ENCODE data around the gene TTC23. TPM values are rescaled to one million over a fixed set of nuclear protein-coding genes. Genes with fewer than 3 reads are reported as not detected.

Gene TTC23
- total RNA-seq, 1 donor: 28.5 TPM

DNA sequence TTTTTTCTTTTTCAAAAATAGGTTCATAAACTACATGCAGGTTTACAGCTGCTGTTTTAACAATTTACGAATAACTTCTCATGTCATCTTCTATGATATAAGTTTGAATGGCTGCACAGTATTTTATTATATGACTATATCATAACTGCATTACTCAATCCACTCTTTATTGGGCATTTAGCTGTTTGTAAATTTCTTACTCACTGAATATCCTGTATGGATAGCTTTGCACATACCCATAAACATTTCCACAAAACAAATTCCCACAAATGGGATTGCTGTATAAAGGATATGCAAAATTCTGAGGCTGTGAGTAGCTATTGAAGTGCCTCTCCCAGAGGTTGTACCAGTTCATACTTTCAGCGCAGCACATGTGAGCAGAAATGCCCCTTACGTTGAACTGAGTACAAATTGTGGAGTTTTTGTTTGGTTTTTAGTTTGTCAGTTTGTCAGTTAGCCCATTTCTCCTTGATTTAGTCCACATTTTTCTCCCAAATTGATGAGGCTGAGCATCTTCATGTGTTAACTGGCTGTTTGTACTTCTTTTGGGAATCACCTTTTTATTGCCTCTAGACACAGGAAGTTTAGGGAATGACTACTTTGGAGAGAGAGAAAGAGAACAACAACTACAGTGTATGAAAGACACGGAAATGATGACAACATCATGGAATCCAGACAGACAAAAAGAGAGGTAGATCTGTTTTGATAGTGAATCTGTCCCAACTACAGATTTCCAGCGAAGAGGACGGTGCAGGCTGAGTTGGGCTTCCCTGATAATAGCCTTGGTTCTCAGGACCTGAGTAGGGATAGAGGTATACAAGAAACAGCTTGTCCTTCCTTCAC is 24.8 kb downstream of the TTC23 start:
- TF ChIP-seq, protein P1, sequence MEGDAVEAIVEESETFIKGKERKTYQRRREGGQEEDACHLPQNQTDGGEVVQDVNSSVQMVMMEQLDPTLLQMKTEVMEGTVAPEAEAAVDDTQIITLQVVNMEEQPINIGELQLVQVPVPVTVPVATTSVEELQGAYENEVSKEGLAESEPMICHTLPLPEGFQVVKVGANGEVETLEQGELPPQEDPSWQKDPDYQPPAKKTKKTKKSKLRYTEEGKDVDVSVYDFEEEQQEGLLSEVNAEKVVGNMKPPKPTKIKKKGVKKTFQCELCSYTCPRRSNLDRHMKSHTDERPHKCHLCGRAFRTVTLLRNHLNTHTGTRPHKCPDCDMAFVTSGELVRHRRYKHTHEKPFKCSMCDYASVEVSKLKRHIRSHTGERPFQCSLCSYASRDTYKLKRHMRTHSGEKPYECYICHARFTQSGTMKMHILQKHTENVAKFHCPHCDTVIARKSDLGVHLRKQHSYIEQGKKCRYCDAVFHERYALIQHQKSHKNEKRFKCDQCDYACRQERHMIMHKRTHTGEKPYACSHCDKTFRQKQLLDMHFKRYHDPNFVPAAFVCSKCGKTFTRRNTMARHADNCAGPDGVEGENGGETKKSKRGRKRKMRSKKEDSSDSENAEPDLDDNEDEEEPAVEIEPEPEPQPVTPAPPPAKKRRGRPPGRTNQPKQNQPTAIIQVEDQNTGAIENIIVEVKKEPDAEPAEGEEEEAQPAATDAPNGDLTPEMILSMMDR (IDR thresholded peaks at IDR 0.05; ENCODE audit: insufficient read depth, low read depth, low read length): no peak
- DNase-seq (ENCODE audit: low read depth): no peak

DNA sequence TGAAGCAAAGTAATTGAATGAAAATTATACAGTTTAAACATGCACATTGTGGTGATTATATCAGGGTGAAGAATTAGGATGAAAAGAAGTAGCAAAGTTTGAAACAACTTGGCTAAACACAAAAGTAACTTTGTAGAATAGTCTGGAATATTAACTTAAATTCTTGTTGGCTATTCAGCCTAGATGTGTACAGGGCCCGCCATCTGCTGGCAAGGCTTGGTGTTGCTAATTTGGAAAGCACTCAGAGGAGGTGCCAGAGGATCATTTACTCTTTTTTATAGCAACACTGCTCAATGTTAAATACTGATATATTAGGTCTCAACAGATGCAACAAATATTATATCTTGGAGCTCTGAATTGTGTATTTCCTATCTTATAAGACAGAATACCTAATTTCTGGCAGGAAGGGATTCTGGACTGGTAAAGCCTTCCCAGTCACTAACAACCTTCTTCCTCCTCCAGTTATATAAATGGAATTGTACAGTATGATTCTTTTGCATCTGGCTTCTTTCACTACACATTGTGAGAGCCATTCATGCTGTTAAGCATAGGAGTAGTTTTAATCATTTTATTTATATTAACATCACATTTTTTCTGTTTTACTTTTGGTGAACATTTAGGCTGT is 36.1 kb downstream of the TTC23 start:
- DNase-seq (ENCODE audit: low read depth): peak; percentile 76
- no peak overlapping the region for H3K4me3 ChIP-seq (ENCODE audit: low read depth, low read length)
- TF ChIP-seq, protein P1 (IDR thresholded peaks at IDR 0.05; ENCODE audit: insufficient read depth, low read depth, low read length): peak; percentile 90

More for the DNA sequence above, 24.8 kb downstream of the TTC23 start:
- no peak overlapping the region for H3K4me3 ChIP-seq (ENCODE audit: low read depth, low read length)

DNA sequence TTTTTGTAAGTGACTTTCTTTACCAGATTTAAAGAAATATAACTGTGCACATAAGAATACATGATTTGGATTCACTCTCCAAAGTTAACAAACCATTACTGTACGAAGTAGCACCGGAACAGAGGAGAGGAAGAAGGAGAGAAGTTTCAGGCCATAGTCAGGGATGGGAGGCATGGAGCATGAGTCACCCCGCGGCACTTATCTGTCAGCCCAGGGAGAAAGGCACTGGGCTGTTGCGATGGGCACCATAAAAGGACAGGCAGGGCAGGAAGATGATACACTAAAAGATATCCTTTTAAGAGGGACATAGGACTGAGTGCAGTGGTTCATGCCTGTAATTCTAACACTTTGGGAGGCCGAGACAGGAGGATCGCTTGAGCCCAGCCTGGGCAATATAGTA is 37.0 kb downstream of the TTC23 start:
- TF ChIP-seq, protein P1 (IDR thresholded peaks at IDR 0.05; ENCODE audit: insufficient read depth, low read depth, low read length): no peak
- H3K4me3 ChIP-seq (ENCODE audit: low read depth, low read length): no peak overlapping the region
- DNase-seq (ENCODE audit: low read depth): peak; percentile 64

DNA sequence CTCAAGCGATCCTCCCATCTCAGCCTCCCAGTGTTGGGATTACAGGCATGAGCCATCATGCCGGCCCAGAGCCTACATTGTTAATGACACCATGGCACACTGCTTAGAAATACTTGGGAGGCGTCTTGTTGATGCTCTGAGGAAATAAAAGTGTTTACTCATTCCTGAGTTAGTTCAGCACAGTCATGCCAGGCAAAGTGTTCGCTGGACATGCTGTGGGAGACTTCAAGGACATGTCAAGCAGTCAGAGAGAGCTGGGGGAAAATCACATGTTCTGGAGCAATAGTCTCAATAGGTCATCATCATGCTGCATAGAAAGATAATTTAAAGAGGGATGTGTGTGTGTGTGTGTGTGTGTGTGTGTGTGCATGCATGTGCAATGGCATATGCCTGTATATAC is 37.5 kb downstream of the TTC23 start:
- peak; percentile 28 for DNase-seq (ENCODE audit: low read depth)
- TF ChIP-seq, protein P1 (IDR thresholded peaks at IDR 0.05; ENCODE audit: insufficient read depth, low read depth, low read length): no peak

DNA sequence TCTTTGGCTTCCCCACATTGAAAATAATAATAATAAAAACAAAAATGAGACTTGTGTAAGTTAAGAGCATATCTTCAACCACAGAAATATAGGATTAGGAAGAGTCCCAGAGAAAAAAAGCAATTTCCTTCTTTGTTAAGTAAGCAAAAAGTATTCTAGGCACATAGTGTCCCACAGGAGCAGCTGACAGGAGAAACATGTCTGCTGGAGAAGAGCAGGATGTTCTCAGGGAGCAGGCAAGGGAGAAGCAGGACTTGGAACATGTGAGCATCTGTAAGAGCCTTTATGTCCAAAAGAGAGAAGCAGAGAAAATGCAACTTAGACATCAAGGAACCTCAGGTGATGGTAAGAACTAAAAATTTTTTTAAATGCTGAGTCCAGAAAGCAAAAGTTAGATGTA is 39.0 kb downstream of the TTC23 start:
- TF ChIP-seq, protein P1 (IDR thresholded peaks at IDR 0.05; ENCODE audit: insufficient read depth, low read depth, low read length): no peak
- peak; percentile 34 for DNase-seq (ENCODE audit: low read depth)
- H3K4me3 ChIP-seq (ENCODE audit: low read depth, low read length): no peak overlapping the region

More for the DNA sequence above, 37.5 kb downstream of the TTC23 start:
- no peak overlapping the region for H3K4me3 ChIP-seq (ENCODE audit: low read depth, low read length)

DNA sequence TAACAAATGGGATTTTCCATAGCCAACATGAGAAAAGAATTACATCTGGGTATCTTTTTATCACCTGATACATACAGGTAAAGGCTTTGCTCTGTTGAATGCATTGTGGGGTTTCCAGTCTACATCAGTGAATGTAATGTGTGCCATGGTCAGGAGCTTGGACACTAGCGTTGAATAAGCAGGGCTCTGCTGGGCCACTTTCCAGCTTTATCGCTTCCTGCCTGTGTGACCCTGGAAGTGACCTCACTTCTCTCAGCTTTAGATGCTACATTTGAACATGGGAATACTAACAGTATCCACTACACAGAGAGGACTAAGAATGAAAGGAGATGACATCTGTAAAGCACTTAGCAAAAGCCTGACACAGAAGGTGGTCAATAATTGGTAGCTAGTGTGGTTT is 40.1 kb downstream of the TTC23 start:
- no peak for DNase-seq (ENCODE audit: low read depth)
- no peak overlapping the region for H3K4me3 ChIP-seq (ENCODE audit: low read depth, low read length)
- TF ChIP-seq, protein P1 (IDR thresholded peaks at IDR 0.05; ENCODE audit: insufficient read depth, low read depth, low read length): no peak

Data from fibroblast of villous mesenchyme (primary cell).